Tibial artery (tissue), 4 donors: Measurements from ENCODE around the gene TFB1M.

Source experiments
- DNase-seq, 2 donors: peaks; one replicate each; pipeline ENCODE4 v3.0.0-alpha.2; 2019
- H3K27ac ChIP-seq, 2 donors: fragments of 200-600 bp; sonication (generic) in 1 of 2; 1 replicate in 1 of 2; 2 replicates in 1 of 2; pipeline ENCODE4 v1.5.1; 2018 to 2019; ENCODE audit warnings: mild to moderate bottlenecking in 1 of 2
- H3K27me3 ChIP-seq, 2 donors: fragments of 200-600 bp; sonication (generic) in 1 of 2; one replicate each; pipeline versions ENCODE4 v1.5.1 to v1.6.0; 2016 to 2019
- H3K36me3 ChIP-seq, 3 donors: fragments of 200-600 bp; sonication (generic) in 2 of 3; one replicate each; pipeline ENCODE4 v1.5.1; 2016 to 2019; ENCODE audit warnings: mild to moderate bottlenecking in 2 of 3
- H3K4me1 ChIP-seq, 4 donors: fragments of 200-600 bp; sonication (generic) in 2 of 4; 1 replicate in 3 of 4; 2 replicates in 1 of 4; pipeline ENCODE4 v1.5.1; 2016 to 2019
- H3K4me3 ChIP-seq, 2 donors: fragments of 200-600 bp; sonication (generic) in 1 of 2; 1 replicate in 1 of 2; 2 replicates in 1 of 2; pipeline ENCODE4 v1.5.1; 2018 to 2019; ENCODE audit warnings: mild to moderate bottlenecking in 2 of 2
- H3K9me3 ChIP-seq, 3 donors: fragments of 200-600 bp; sonication (generic) in 1 of 3; one replicate each; pipeline ENCODE4 v1.5.1; 2016 to 2019
- CTCF ChIP-seq, 2 experiments: fragments of 200-600 bp in 1 of 2; fragments of 450-650 bp in 1 of 2; IDR thresholded peaks; one replicate each; pipeline ENCODE4 v1.5.1; 2017 to 2019; ENCODE audit warnings: antibody characterized with exemption in 2 of 2, mild to moderate bottlenecking in 1 of 2, moderate library complexity in 1 of 2
- intact Hi-C: fragments of 100-400 bp; cut with DNase I; formaldehyde crosslinking; loops from one replicate; pipeline ENCODE4 v1.15.0; 2023; ENCODE audit warnings: low total_unique reads

The TFB1M gene

GRCh38 chr6:155256122-155256795, 58.0 kb downstream of the TFB1M start:
- DNase-seq: no peak
- Histone ChIP-seq H3K27ac (no peak overlapping the region), H3K27me3 (no peaks in the 10 kb centered on the region), H3K4me1 (no peaks in the 10 kb centered on the region), H3K4me3 (no peak overlapping the region), H3K9me3 (no peaks in the 10 kb centered on the region), H3K36me3 (peaks cover 44 to 81% (median 67%) of the 10 kb centered on the region in 3 donors)
- TF ChIP-seq CTCF (IDR thresholded peaks at IDR 0.05): no peak
- intact Hi-C loops: no loop called here

- H3K9me3 ChIP-seq: no peaks in the 10 kb centered on the region
- no peak for TF ChIP-seq CTCF (IDR thresholded peaks at IDR 0.05)
- H3K4me1 ChIP-seq: peaks cover 0 to 13% (median 0%) of the 10 kb centered on the region in 4 donors
- no peak overlapping the region for H3K27ac ChIP-seq
- H3K27me3 ChIP-seq: no peaks in the 10 kb centered on the region
- H3K36me3 ChIP-seq: peaks cover 31 to 78% (median 61%) of the 10 kb centered on the region in 3 donors
- H3K4me3 ChIP-seq: no peak overlapping the region
- intact Hi-C loops: no loop called here
- no peak for DNase-seq
These were observed 60.1 kb downstream of the TFB1M start for GRCh38 chr6:155254139-155254538.

- Histone ChIP-seq H3K4me1 (peaks cover 0 to 13% (median 1%) of the 10 kb centered on the region in 4 donors), H3K27ac (no peak overlapping the region), H3K9me3 (no peaks in the 10 kb centered on the region), H3K27me3 (no peaks in the 10 kb centered on the region), H3K4me3 (no peak overlapping the region), H3K36me3 (peaks cover 23 to 70% (median 53%) of the 10 kb centered on the region in 3 donors)
- intact Hi-C loops: no loop called here
- TF ChIP-seq CTCF (IDR thresholded peaks at IDR 0.05): no peak
- no peak for DNase-seq
These were observed 60.9 kb downstream of the TFB1M start for GRCh38 chr6:155253337-155253736.

- H3K27ac ChIP-seq: no peak overlapping the region
- no peak for DNase-seq
- no peak for TF ChIP-seq CTCF (IDR thresholded peaks at IDR 0.05)
- H3K4me3 ChIP-seq: no peak overlapping the region
- peaks cover 16 to 64% (median 46%) of the 10 kb centered on the region in 3 donors for H3K36me3 ChIP-seq
- H3K4me1 ChIP-seq: peaks cover 0 to 18% (median 4%) of the 10 kb centered on the region in 4 donors
- no peaks in the 10 kb centered on the region for H3K9me3 ChIP-seq
- intact Hi-C loops: no loop called here
- no peaks in the 10 kb centered on the region for H3K27me3 ChIP-seq
These were observed 61.7 kb downstream of the TFB1M start for GRCh38 chr6:155252581-155252980.

- Histone ChIP-seq H3K27me3 (no peaks in the 10 kb centered on the region), H3K4me3 (no peak overlapping the region), H3K36me3 (peaks cover 8 to 52% (median 35%) of the 10 kb centered on the region in 3 donors), H3K4me1 (peaks cover 0 to 18% (median 4%) of the 10 kb centered on the region in 4 donors), H3K9me3 (no peaks in the 10 kb centered on the region), H3K27ac (no peak overlapping the region)
- no peak for DNase-seq
- intact Hi-C loops: loop anchor here (2.0 kb wide), 1 partner anchor 74 kb away; no protein-coding TSS in a partner anchor
- TF ChIP-seq CTCF (IDR thresholded peaks at IDR 0.05): no peak
These were observed 63.4 kb downstream of the TFB1M start for GRCh38 chr6:155250701-155251381.
